B cell (primary cell): ENCODE data around the gene SCO2. TPM values are rescaled to one million over a fixed set of nuclear protein-coding genes. Genes with fewer than 3 reads are reported as not detected.

Experiments
- ATAC-seq: fragments of 200-7000 bp; cut with Tn5 transposase; one replicate; pipeline ENCODE4 v1.10.0; 2021; ENCODE audit warnings: low read depth, mild to moderate bottlenecking, moderate number of reproducible peaks, moderate library complexity
- CTCF ChIA-PET: fragments of 350-600 bp; sonication (Branson Sonifier 250); formaldehyde crosslinking; loops from one replicate; lab custom pipeline; 2021; ENCODE audit warnings: antibody characterized with exemption, inconsistent platforms; lab: Charles Lee
- POLR2A ChIA-PET: fragments of 350-600 bp; sonication (Branson Sonifier 250); formaldehyde crosslinking; loops from one replicate; lab custom pipeline; 2021; ENCODE audit warnings: antibody characterized with exemption; lab: Charles Lee
- DNase-seq: peaks from one replicate; pipeline ENCODE4 v3.0.0; 2013
- H2AFZ ChIP-seq: 2 replicates; pipeline ENCODE4 v1.6.1; 2012; ENCODE audit warnings: mild to moderate bottlenecking, low read depth, low read length; ENCODE audit not compliant: insufficient read depth, poor library complexity, severe bottlenecking
- H3K27ac ChIP-seq, 2 donors: 1 replicate in 1 of 2; 2 replicates in 1 of 2; pipeline ENCODE4 v1.5.1; 2012 to 2013; ENCODE audit warnings: low read length in 2 of 2, mild to moderate bottlenecking in 2 of 2, moderate library complexity in 1 of 2
- H3K27me3 ChIP-seq, 4 experiments: fragments of 200-600 bp in 1 of 4; sonication (generic) in 1 of 4; replicated peaks in 1 of 4; 1 replicate in 2 of 4; 2 replicates in 2 of 4; pipeline versions ENCODE4 v1.6.1 to v1.7.0; 2013 to 2016; ENCODE audit warnings: low read length in 3 of 4, mild to moderate bottlenecking in 2 of 4, mixed read lengths in 1 of 4, moderate library complexity in 1 of 4; ENCODE audit not compliant: insufficient read depth in 4 of 4, control insufficient read depth in 3 of 4; ENCODE audit errors: control extremely low read depth in 1 of 4
- H3K36me3 ChIP-seq, 2 experiments: replicated peaks in 1 of 2; 1 replicate in 1 of 2; 2 replicates in 1 of 2; pipeline versions ENCODE4 v1.6.1 to v1.7.1; 2013; ENCODE audit warnings: low read length in 1 of 2; ENCODE audit not compliant: insufficient read depth in 2 of 2, control insufficient read depth in 1 of 2; ENCODE audit errors: control extremely low read depth in 1 of 2, extremely low read depth in 1 of 2
- H3K4me1 ChIP-seq, 2 donors: fragments of 200-600 bp in 1 of 2; sonication (generic) in 1 of 2; 1 replicate in 1 of 2; 2 replicates in 1 of 2; pipeline versions ENCODE4 v1.5.1 to v1.6.1; 2013 to 2017; ENCODE audit warnings: low read length in 2 of 2; ENCODE audit not compliant: control insufficient read depth in 2 of 2, insufficient read depth in 2 of 2
- H3K4me2 ChIP-seq: replicated peaks from 2 replicates; pipeline ENCODE3; 2012; ENCODE audit warnings: mild to moderate bottlenecking, low read depth, low read length; ENCODE audit not compliant: poor library complexity, severe bottlenecking
- H3K4me3 ChIP-seq, 5 experiments: fragments of 200-600 bp in 1 of 5; sonication (generic) in 1 of 5; 1 replicate in 3 of 5; 2 replicates in 2 of 5; pipeline versions ENCODE4 v1.5.1 to v1.7.0; 2011 to 2016; ENCODE audit warnings: low read length in 4 of 5, mild to moderate bottlenecking in 4 of 5, low read depth in 2 of 5, control low read depth in 1 of 5, moderate library complexity in 1 of 5; ENCODE audit not compliant: insufficient read depth in 1 of 5; ENCODE audit errors: control extremely low read depth in 1 of 5, extremely low read depth in 1 of 5
- H3K79me2 ChIP-seq: fragments of 200-600 bp; sonication (generic); one replicate; pipeline ENCODE4 v1.6.0; 2016; ENCODE audit warnings: low read length; ENCODE audit not compliant: control insufficient read depth, insufficient read depth
- H3K9ac ChIP-seq: fragments of 200-600 bp; sonication (generic); 2 replicates; pipeline ENCODE4 v1.6.1; 2017; ENCODE audit warnings: mild to moderate bottlenecking, low read length, moderate library complexity
- H3K9me3 ChIP-seq, 3 donors: one replicate each; pipeline versions ENCODE4 v1.6.1 to v1.7.1; 2013; ENCODE audit warnings: low read length in 2 of 3; ENCODE audit not compliant: control insufficient read depth in 2 of 3, insufficient read depth in 1 of 3; ENCODE audit errors: control extremely low read depth in 1 of 3
- H4K20me1 ChIP-seq: 2 replicates; pipeline ENCODE4 v1.6.0; 2012; ENCODE audit warnings: mild to moderate bottlenecking, low read length; ENCODE audit not compliant: insufficient read depth, control insufficient read depth, poor library complexity, severe bottlenecking
- H3K27ac Mint-ChIP-seq: one replicate; pipeline ENCODE4 v1.8.0; 2021; ENCODE audit warnings: mixed read lengths
- H3K27me3 Mint-ChIP-seq: one replicate; pipeline ENCODE4 v1.8.0; 2021; ENCODE audit warnings: mixed read lengths
- H3K4me1 Mint-ChIP-seq: one replicate; pipeline ENCODE4 v1.8.0; 2021; ENCODE audit warnings: mixed read lengths
- H3K4me3 Mint-ChIP-seq: one replicate; pipeline ENCODE4 v1.8.0; 2021; ENCODE audit warnings: mixed read lengths
- H3K9me3 Mint-ChIP-seq: one replicate; pipeline ENCODE4 v1.8.0; 2022; ENCODE audit warnings: mixed read lengths; ENCODE audit not compliant: insufficient read depth
- EZH2 ChIP-seq: IDR thresholded peaks from 2 replicates; pipeline ENCODE4 v1.6.1; 2012; ENCODE audit warnings: borderline replicate concordance, low read depth, mild to moderate bottlenecking, moderate library complexity, low read length; ENCODE audit not compliant: insufficient read depth, poor library complexity, severe bottlenecking
- WGBS: methylation state at CpG from one replicate; pipeline ENCODE4 v1.1.5; 2013; ENCODE audit warnings: missing lambda C conversion rate; ENCODE audit not compliant: insufficient coverage; 5-methylcytosine and 5-hydroxymethylcytosine counted together
- intact Hi-C: fragments of 100-400 bp; cut with micrococcal nuclease; formaldehyde crosslinking; loops from one replicate; pipeline ENCODE4 v1.10.0; 2022
- polyA plus RNA-seq: library from polyadenylated mRNA; depleted of rRNA; stranded (reverse); fragments of >200 nt; gene quantifications from 2 replicates; pipeline ENCODE4 v1.2.3, GENCODE V29; 2012
- total RNA-seq, 2 donors: library from RNA; stranded (reverse); fragments of 120-200 nt in 1 of 2; gene quantifications; 1 replicate in 1 of 2; 2 replicates in 1 of 2; pipeline versions ENCODE4 v1.2.3 to v1.2.4, GENCODE V29; 2013 to 2022
- TF ChIP-seq, protein P1 (sequence below): fragments of 200-600 bp; IDR thresholded peaks from one replicate; pipeline ENCODE4 v1.8.0; 2022; ENCODE audit warnings: antibody characterized with exemption, mild to moderate bottlenecking

SCO2 gene
- total and polyA plus RNA-seq, 2 donors (not counting 1 experiment from before 2014, with no cell fraction given): 1.1 to 14.2 TPM

DNA sequence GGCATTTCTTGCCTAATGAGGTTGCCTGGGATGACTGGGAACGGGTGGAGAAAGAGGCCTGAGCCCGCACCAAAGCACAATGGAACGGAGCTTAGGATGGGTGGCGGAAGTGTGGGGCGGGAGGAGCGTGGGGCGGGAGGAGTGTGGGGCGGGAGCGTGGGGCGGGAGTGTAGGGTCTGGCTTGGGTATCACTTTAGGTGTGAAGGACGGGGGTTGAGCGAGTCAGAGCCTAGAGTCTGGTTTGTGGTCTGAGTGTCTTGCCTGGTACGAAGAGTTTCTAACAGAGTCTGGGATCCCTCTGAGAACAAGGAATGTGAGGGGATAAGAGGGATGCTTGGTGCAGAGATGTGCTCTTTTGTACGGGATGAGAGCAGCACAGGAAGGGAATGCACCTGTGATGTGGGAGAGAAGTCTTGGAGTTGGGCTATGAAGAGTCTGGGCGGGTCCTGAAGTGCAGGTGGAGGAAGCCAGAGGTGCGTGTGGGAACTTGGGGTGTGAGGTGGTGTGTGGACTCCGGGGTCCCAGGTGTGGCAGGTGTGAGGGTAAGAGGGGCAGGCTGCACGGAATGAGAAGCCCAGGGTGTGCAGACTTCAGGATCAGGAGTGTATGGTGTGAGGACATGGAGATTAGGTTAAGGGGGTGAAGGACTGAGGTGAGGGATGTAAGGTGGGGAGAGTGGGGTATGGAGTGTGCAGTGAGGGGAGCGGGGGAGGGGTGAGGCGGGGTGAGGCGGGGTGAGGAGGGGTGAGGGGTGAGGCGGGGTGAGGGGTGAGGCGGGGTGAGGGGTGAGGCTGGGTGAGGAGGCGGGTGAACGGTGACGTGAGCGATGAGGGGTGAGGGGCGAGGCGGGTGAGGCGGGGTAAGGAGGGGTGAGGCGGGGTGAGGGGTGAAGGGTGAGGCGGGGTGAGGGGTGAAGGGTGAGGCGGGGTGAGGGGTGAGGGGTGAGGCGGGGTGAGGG is 36.3 kb upstream of the SCO2 start:
- H3K4me2 ChIP-seq: no peak overlapping the region
- no peak for ATAC-seq
- H2AFZ ChIP-seq: no peak overlapping the region
- H3K9ac ChIP-seq: no peak overlapping the region
- H3K79me2 ChIP-seq: no peaks in the 10 kb centered on the region
- intact Hi-C loops: loop anchor here (1.0 to 2.0 kb wide), 7 partner anchors 13 to 67 kb away; partner anchors contain the start of genes ARSA and CHKB
- ChIA-PET POLR2A (interaction anchor here (0.6 to 1.1 kb wide), 2 partner anchors 12 to 28 kb away, joined by 4 to 6 read pairs; no protein-coding TSS in a partner anchor), CTCF (interaction anchor here (2.4 to 2.7 kb wide), 2 partner anchors 14 to 35 kb away, joined by 6 to 13 read pairs; partner anchors contain the start of gene SCO2)
- H3K4me3 Mint-ChIP-seq: peak overlapping the region; percentile 70
- 92% methylated on average over 18 of the region's 34 CpGs for WGBS
- H3K27me3 Mint-ChIP-seq: no peaks in the 10 kb centered on the region
- H4K20me1 ChIP-seq: no peaks in the 10 kb centered on the region
- H3K9me3 ChIP-seq: no peaks in the 10 kb centered on the region
- H3K36me3 ChIP-seq: no peaks in the 10 kb centered on the region
- H3K9me3 Mint-ChIP-seq: no peaks in the 10 kb centered on the region
- no peak for DNase-seq
- H3K27ac ChIP-seq: no peak overlapping the region
- H3K4me1 ChIP-seq: peaks cover 5 to 9% of the 10 kb centered on the region in 2 donors
- no peak overlapping the region for H3K4me3 ChIP-seq
- TF ChIP-seq, protein P1, sequence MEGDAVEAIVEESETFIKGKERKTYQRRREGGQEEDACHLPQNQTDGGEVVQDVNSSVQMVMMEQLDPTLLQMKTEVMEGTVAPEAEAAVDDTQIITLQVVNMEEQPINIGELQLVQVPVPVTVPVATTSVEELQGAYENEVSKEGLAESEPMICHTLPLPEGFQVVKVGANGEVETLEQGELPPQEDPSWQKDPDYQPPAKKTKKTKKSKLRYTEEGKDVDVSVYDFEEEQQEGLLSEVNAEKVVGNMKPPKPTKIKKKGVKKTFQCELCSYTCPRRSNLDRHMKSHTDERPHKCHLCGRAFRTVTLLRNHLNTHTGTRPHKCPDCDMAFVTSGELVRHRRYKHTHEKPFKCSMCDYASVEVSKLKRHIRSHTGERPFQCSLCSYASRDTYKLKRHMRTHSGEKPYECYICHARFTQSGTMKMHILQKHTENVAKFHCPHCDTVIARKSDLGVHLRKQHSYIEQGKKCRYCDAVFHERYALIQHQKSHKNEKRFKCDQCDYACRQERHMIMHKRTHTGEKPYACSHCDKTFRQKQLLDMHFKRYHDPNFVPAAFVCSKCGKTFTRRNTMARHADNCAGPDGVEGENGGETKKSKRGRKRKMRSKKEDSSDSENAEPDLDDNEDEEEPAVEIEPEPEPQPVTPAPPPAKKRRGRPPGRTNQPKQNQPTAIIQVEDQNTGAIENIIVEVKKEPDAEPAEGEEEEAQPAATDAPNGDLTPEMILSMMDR: no peak
- no peak for TF ChIP-seq EZH2
- peak overlapping the region; percentile 65 for H3K27ac Mint-ChIP-seq
- no peaks in the 10 kb centered on the region for H3K27me3 ChIP-seq
- peaks cover 16% of the 10 kb centered on the region for H3K4me1 Mint-ChIP-seq
